ENCODE data around the gene HSPBP1.

GRCh38 chr19:55228015-55228391 is 51.9 kb downstream of the HSPBP1 start:
- TF ChIP-seq CTCF (IDR thresholded peaks at IDR 0.05 in 4 of 5, conservative IDR thresholded peaks at IDR 0.05 in 1 of 5) (no peak), POLR2A (IDR thresholded peaks at IDR 0.05) (no peak)
